HG03442 (cell line): Measurements from ENCODE around the gene TTC24.
A peak's percentile ranks its signal among the peaks of the same experiment; 100 is the strongest.
"Not testable (repeated sequence)": the region's sequence is repeated elsewhere in the genome, so short reads cannot be mapped to it uniquely, and the experiment has no call there.

Experiments
- ATAC-seq: cut with Tn5 transposase; IDR thresholded peaks from one replicate; pipeline ENCODE4 v1.9.1; 2021; ENCODE audit warnings: mild to moderate bottlenecking, moderate library complexity; ENCODE audit not compliant: unreplicated experiment

TTC24 gene

DNA sequence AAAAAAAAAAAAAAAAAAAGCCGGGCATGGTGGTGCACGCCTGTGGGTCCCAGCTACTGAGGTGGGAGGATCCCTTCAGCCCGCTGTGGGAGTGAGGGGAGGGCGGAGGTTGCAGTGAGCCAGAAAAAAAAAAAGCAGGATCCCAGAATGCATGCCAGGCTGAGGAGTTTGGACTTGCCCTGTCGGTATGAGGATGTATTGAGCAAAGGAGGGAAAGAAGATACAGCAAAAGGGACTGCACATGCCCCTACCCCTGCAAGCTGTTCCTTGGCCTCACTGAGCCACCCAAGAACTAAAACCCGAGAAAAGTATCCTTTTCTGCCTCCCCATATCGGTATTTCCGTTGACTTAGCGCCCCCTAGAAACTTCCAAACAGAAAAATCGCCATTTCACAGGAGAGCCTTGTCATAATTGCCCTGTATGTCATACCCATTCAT, 23.1 kb downstream of the TTC24 start:
- ATAC-seq = no peak

DNA sequence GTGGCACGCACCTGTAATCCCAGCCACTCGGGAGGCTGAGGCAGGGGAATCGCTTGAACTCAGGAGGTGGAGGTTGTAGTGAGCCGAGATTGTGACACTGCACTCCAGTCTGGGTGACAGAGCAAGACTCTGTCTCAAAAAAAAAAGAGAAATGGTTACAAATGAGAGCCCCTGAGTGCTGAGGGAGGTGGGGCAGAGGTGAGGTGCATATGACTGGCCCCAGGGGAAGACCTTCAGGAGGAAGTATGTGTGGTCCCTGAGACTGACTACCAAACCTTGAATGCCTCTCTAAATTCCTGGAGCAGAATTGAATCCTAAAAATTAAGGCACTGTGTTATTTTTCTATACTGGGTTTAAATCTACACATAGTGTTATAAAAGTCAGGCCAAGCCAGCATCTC, 27.8 kb downstream of the TTC24 start:
- not testable (repeated sequence) for ATAC-seq

DNA sequence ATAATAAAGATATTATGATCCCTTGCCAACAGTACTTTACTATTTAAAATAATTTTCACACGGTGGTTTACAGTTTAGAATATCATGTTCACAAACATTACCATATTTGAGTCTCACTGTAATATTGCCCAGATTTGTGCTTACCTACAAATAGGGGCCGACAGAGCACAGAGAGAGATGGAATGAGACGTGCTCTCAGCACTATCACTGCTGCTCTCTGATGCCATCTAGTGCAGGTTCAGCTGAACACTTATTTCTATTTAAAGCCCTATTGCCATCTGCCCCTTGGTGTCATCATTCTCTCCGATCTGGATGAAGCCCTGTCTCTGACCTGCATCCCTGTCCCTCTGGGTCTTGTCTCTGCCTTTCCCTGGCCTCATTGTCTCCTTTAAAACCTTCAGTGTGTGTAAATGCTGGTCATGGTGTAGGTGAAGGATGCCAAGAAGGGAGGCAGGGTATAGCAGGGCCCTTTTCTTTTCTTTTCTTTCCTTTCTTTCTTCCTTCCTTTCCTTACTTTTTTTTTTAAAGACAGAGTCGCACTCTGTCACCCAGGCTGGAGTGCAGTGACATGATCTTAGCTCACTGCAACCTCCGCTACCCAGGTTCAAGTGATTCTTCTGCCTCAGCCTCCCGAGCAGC, 28.6 kb downstream of the TTC24 start:
- peak; percentile 64 for ATAC-seq

DNA sequence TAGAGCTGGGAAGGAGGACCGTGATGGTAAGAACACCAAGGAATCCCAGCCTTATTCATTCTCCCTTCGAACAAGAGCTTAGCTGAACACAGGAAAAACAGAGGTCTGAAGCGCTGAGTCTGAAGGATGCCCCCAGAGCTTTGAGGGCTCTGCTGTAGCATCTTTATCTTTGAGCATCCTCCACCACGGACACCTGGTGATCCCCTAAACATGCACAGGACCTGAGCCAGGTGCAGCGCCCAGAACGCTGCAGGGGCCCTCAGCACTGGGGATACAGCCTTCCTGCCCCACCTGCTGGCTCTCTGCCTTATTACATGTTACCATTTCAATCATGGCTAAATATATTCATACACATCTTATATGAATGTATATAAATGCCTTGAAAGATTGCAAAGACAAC, 29.5 kb downstream of the TTC24 start:
- ATAC-seq = no peak

DNA sequence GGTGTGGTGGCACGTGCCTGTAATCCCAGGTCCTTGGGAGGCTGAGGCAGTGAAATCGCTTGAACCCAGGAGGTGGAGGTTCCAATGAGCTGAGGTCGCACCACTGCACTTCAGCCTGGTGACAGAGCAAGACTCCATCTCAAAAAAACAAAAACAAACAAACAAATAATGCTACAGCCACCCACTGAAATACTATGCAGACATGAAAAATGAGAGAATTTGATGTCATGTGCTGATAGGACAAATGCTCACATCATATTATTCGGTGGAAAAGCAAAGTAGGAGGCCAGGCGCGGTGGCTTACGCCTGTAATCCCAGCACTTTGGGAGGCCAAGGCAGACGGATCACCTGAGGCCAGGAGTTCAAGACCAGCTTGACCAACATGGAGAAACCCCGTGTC, 30.5 kb downstream of the TTC24 start:
- not testable (repeated sequence) for ATAC-seq

DNA sequence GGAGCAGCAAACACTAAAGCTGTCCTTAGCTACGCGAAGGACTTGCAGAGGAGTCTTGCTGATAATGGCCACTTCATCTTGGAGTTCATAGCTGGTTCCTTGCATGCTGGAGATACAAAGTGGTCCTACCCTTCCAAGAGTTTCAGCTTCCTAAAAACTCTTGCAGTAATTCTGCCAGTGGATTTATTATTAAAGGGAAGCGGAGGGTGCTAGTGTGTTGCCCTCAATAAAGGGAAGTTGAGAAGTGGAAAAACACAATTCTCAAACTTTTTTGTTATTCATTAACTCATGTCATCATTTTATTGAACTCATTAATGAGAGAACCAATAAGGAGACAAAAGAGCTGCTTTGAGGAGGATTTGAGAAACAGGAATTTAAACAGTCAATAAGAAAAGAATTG, 33.1 kb downstream of the TTC24 start:
- no peak for ATAC-seq

DNA sequence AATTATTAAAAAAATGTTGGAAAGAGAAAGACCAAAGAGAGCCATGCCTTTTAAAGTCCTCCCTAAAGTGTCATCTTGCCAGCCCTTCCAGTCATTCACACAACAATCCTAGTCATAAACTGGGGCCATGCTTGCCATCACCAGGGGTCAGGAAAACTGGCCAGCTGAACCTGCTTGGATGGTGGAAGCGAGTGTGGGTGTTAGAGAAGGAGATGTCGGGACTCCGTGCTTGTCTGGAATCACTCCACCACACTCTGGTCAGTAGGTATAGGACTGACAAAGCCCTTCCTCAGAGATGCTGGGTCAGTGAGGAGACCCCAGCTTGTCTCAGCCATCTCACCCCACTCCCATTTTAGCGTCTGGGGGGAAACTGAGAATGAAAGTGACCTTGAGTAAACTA, 36.4 kb downstream of the TTC24 start:
- ATAC-seq = no peak

DNA sequence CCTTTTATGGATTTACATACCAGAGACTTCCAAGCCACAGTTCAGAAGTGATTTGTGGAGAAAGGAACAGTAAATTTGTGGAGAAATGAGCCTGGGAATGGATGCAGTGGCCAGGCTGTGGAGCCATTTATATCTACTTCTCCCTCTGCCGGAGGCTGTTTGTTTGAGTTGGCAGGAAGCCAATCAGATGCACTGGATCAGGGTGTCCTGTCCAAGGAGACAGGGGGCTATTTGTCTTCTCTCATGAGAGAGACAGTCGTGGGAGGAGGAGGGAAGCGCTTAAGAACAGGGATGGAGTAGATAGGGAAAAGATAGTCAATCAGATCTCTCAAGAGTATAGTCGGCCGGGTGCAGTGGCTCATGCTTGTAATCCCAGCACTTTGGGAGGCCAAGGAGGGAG, 36.9 kb downstream of the TTC24 start:
- no peak for ATAC-seq

DNA sequence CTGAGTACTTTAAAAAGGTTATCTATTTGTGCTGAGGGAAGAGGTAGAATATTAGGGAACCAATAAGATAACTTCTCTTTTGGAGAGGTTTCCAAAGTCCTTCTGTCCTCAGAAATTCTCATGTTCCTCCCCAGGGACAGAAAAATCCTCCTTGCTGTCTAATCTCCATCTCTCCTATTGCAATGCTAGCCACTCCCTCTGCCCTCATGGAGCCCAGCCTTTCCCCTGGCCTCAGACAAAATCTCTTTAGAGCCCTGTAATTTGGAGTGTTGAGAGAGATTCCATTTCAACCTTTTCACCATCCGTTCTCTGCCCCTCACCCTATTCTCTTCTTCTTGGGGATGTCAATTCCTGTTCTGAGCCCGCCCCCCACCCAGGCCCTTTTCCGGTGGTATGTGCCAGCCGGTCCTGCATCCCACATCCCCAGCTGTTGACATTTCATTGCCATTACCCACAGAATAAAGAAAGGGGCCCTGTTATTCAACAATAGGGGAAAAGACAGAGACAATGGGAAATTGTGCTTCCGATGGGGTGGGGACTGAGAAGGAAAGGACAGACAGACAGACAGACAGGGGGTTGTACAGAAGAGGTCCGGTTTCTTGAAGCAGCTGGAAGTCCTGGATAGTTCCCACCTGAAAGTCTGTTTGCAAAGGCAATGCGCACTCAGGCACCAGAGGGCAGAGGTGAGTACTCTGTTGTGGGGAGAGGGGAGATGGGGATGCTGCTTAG, 39.5 kb downstream of the TTC24 start, which contains the start of gene HAPLN2:
Gene HAPLN2 (plus strand): TSS at position 563 of the 729 bp plus-strand sequence. CDS start 4,076 bp downstream, outside the sequence.
- ATAC-seq = no peak

DNA sequence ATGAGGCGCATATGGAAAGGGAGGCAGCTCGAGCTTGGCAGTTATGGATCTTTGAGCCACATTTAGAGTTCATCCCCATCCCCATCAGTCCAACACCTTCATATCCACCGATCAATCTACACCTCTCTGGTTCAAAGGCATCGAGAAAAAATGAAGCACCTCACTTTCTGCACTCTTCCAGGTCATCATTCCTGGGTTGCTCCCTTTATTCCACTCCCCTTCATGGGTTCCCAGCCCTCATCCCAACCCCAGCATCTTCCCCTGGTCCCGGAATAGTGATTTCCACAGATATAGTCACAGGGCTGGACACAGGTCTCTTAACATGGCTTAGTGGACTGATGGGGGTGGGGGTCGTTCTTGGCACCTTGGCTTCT, 40.0 kb downstream of the TTC24 start:
- ATAC-seq = no peak

DNA sequence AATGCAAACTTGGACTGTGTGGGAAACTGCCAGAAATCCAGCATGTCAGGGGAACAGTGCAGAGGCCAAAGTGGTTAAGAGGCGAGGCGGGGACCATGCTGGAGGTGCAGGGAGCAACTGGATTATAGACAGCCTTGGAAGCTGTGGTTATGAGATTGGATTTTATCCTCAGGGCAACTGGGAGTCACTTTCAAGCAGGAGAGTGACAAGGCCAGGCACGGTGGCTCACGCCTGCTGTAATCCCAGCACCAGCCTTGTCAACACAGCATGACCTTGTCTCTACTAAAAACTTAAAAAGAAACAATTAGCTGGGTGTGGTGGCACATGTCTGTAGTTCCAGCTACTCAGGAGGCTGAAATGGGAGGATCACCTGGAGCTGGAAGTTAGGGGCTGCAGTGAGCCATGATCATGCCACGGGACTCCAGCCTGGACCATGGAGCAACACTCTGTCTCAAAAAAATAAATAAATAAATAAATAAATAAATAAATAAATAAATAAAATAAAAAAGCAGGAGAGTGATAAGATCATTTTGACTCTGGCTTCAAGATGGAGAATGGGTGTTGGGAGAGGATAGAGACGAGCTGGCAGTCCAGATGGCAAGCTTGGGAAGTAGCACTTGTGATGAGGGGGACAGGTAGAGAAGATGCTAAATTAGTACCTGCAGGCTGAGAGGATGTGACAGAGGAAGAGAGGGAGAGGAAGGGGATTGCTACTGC, 43.2 kb downstream of the TTC24 start:
- ATAC-seq = no peak

DNA sequence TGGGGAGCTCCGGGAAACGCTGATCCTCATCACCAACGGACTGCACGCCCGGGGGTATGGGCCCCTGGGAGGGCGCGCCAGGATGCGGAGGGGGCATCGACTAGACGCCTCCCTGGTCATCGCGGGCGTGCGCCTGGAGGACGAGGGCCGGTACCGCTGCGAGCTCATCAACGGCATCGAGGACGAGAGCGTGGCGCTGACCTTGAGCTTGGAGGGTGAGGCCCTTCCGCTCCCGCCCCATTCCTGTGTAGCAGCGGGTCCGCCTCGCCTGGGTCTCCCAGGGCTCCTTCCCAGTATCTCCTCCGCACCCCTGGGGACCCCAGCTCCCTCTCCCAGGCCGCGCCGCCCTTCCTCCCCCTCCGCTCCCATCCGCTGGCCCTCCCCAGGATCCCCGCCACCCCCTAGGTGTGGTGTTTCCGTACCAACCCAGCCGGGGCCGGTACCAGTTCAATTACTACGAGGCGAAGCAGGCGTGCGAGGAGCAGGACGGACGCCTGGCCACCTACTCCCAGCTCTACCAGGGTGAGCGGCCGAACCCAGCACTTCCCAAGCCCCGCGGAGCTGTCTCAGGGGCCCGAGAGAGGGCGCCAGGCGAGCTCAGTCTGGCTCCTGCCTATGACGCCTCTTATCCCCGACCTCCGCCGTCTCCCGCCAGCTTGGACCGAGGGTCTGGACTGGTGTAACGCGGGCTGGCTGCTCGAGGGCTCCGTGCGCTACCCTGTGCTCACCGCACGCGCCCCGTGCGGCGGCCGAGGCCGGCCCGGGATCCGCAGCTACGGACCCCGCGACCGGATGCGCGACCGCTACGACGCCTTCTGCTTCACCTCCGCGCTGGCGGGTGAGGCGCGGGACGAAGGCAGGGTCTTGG, 44.7 kb downstream of the TTC24 start:
- no peak for ATAC-seq

DNA sequence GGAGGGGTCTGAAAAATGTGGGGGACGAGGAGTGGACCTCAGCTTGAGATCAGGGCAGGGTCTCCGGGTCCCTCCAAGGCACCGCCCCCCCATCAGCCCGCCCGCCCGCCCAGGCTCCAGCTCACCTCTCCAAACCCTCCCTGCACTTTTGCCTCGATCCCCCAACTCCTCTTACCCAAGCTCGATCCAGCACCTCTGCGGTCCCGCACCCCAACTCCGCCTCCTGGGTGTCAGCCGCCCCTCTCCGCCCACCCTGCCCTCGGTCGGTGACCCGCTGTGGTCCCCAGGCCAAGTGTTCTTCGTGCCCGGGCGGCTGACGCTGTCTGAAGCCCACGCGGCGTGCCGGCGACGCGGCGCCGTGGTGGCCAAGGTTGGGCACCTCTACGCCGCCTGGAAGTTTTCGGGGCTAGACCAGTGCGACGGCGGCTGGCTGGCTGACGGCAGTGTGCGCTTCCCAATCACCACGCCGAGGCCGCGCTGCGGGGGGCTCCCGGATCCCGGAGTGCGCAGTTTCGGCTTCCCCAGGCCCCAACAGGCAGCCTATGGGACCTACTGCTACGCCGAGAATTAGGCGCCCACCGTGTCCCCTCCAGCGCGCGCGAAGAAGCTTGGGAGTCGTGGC, 45.4 kb downstream of the TTC24 start:
- no peak for ATAC-seq

DNA sequence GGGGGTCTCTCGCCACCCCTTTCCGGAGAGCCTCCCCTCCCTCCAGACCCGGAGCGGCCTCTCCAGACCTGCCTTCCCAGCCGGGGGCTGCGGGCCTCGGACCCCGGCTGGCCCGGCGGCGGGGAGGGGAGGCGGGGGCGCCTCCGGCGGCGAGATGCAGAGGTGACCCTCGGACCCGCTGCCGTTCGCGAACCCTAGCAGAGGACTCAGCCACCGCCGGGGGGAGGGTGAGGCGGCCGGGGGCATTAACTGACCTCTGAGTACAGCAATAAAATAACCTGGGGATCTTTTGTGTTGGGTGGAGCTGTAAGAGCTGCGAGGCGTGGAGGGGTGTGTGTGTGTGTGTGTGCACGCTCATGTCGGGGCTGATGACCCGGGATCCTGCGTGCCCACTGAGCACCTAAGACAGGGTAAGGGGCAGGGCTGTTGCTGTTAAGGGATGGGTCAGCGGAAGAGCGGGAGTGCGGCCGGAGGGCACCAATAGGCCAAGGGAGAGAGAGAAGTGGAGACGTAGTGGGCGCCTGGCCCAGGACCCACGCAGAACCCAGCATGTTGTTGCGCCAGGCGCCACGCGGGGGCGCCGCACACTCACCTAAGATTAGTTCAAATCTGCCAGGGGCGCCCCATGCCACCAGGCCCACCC, 46.0 kb downstream of the TTC24 start:
- ATAC-seq = no peak

DNA sequence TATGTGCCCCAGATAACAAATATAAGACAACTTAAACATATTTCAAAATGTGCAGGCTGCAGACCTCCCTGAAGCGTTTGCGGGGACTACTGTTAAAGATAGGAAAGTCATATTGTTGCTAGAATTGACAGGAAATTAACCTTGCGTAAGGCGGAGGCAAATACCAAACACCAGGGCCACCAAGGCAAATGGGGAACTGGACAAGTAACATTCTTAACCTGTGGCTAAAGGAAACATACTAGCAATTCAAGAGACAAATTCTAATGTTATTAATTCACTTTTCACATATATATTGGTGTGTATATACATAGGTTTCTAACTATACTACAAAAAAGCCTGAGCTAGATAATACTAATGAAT, 46.5 kb downstream of the TTC24 start:
- ATAC-seq = no peak

DNA sequence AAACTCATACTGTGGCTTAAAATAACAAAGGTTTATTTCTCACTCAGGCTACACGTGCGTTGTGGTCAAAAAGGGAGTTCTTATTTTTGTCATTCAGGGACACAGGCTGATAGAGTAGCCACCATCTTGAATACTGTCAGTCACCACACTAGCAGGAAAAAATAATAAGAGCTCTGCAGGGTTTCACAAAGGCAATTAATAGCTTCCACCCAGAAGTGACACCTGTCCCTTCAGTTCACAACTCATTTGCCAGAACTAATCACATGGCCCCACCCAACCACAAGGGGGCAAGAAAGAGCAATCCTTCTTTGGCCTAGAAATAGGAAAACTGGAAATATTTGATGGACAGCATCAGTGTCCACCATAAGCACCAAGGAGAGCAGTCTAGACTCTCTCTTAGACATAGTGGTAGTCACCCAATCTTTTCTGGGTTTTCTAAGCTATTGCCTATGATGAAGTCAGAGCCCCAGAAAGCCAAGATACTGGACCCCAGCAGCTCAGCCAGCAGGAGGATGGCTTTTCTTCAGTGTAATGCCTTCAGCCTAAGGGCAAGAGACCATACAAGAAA, 47.9 kb downstream of the TTC24 start:
- ATAC-seq = no peak

DNA sequence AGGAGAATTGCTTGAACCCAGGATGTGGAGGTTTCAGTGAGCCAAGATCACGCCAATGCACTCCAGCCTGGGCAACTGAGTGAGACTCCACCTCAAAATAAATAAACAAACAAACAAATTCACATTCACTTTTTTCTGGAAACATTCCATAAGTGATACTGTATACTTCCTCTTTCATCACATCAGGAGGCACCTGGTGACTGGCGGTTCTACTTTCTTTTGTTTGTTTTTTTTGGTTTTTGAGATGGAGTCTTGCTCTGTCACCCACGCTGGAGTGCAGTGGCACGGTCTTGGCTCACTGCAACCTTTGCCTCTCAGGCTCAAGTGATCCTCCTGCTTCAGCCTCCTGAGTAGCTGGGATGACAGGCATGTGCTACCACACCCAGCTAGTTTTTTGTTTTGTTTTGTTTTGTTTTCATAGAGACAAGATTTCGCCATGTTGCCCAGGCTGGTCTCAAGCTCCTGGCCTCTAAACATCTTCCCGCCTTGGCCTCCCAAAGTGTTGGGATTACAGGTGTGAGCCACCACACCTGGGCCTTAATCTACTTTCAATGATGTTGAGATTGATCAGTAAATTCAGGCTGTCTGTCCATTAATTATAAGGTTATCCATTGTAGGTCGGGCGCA, 50.4 kb downstream of the TTC24 start:
- no peak for ATAC-seq

DNA sequence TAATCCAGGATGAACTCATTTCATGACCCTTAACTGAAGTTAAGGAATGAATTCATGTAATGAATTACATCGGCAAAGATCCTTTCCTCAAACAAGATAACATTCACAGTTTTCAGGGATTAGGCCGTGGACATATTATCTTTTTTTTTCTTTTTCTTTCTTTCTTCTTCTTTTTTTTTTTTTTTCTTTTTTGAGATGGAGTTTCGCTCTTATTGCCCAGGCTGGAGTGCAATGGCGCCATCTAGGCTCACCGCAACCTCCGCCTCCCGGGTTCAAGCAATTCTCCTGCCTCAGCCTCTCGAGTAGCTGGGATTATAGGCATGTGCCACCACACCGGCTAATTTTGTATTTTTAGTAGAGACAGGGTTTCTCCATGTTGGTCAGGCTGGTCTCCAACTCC, 51.6 kb downstream of the TTC24 start:
- not testable (repeated sequence) for ATAC-seq

DNA sequence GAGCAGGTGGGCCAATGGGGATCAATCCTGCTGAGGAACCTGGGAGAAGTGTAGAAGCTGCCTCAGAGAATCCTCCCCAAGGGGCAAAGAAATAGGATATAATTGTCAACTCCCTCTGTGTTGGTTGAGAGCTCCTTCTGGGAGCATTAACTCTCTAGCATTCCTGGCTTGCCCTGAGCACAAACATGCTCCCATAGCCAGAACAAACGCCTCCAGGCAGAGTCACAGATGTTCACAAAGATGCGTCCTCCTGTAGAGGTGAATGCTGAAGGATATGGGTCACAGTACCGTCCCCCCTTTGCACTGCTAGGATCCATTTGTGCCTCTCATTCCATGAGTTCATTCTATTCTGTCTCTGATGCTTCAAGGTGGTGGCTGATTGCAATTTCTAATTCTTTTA, 52.8 kb downstream of the TTC24 start:
- ATAC-seq = no peak
